Muscle of arm (tissue), 12 donors: Measurements from ENCODE around the gene DENND1A. TPM values are rescaled to one million over a fixed set of nuclear protein-coding genes. Genes with fewer than 3 reads are reported as not detected.

Experiments
- DNase-seq: peaks from one replicate; pipeline ENCODE4 v3.0.0-alpha.2; 2013
- polyA plus RNA-seq, 12 donors: library from polyadenylated mRNA; unstranded; fragments of 120-200 nt; gene quantifications; one replicate each; pipeline ENCODE4 v1.2.1, GENCODE V29; 2013; ENCODE audit not compliant: insufficient read length in 12 of 12

DENND1A gene
- polyA plus RNA-seq, 12 donors, result 12.7 to 19.4 (median 13.7) TPM; not detected in 1

DNA sequence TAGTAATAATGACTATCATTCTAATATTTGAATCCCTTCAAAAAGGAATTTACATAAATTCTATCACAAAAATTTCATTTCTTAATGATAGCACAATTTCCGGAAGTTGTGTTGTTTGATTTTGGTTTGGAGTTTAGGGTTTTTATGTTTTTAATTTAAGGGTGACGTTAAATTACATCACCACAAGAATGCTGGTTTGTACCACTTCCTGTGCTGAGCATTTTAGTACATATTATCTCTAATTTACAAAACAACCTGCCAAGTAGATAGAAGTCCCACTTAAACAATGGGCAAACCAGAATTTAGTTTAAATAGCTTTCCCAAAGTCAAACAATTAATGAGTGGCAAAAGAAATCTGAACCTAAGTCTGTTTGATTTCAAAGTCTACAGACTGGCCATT lies 63.4 kb downstream of the DENND1A start:
- no peak for DNase-seq

DNA sequence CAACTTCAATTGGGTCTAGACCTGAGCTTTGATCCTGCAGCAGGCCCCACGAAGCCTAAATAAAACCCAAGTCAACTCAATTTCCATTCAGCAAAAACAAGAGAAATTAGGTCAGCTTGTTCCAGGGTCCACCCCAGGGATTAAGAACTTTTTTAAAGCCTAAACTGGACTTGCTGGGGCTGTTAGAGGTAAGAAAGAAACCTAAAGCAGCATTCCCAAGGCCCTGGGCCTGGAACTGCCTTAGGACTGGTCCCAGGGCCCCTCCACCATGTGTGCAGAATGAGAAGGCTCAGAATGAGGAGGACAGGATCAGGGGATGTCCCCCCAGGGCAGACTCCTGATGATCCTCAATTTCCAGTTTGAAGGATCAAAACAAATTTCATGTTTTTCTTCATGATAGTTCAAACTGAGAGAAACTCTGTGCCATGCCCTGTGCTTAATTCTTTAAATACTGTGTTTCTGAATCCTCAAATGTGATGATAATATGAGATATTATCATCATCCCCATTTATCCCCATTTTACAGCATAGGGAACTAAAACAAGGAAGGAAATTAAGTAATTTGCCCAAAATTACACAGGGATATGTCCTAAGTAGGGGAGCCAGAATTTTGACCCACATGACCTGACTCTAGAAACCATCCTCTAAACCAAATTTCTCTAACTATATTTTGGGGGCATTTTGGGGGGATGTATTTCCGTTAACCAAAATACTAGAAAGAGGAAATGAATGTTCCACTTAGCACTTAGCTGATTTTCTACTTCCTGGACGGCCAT lies 64.5 kb downstream of the DENND1A start:
- no peak for DNase-seq

DNA sequence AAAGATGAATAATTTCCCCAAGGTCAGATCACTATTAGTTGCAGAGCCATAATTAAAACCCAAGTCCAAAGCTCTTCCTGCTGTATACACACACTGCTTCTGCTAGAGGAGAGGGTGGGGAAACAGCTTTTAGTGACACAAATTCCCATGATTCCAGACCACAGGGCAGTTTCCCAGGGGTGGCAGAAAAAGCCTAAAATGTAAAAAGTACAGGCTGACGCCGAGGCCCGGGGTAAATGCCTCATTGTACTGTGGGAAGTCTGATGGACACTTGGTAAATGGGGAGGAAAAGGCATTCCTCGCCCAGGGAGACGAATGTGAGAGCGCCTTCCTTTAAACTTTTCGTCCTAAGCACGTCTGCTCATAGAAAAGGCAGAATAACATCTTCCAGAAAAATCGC lies 65.7 kb downstream of the DENND1A start:
- DNase-seq, result no peak

DNA sequence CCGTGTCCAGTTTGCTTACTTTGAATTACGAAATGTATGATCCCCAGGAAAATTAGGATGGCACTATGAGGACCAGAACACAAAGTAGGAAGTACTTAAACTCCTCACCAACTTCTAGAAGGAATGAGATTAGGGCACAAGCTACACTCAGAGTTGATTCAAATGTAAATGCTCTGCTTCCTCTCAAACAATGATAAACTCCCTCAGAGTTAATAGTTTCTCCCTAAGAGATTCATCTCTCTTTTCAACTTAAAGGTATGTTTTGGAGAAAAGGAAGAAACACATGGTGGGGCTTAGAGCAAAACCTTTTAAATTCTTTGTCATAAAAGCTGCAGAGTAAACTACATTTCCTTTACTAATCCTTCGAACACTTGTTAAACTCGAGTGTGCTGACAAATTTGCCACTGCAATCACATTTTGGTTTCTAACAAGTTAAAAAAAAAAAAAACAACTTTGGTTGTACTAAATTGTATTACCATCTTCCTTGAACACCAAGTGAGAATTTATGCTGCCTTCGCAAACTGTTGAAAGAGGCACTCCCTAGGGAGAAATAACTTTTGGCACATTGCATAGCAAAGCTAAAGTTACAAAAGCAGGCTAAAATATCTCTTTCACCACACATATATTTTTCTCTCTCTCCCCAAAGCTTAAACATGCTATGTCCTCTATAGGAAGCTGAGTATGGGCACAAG lies 66.6 kb downstream of the DENND1A start:
- DNase-seq, result peak; percentile 43

DNA sequence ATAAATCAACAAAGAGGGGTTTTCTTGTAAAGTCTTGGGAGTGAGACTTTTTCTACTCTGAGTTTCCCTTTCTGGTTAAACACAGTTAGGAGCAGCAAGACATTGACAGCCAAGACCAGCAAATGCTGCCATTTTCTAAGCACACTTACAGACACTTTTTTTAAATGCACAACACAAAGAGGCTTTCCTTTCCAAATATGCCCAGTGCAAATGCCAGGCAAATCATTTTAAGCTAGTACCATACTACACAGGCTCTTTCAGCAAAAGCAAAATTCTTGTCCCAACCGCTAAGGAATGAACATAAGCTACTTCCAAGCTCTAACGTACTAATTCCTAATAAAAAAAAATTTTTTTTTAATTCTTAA lies 68.2 kb downstream of the DENND1A start:
- DNase-seq, result no peak

DNA sequence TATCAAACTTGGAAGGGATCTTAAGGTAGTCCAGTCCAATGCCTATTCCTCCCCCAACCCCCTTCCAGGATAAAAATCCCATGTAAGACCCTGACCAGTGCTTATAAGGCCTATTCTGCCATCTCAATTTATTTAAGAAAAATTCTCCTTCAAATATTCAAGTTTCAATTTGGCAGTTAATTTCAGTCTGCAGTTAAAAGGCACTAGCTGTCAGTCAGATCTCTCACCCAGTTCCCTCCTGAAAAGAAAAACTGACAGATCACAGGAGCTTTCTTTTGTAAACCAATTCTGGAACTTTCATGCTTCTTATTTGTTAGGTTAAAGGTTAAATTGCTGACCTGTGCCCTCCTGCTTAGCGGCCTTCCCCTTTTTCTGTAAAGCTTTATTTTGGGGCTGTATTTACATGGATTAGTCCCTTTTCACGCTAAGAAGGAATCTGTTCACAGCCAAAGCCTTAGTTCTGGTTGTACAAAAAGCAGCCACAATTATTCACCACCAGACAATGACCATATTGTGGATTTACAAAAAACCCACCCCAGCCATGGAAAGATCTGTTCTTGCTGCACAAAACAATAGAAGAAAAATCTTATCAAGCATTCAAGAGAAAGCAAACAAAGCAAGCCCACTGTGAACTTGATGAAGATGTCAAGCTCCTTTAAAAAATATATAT lies 68.7 kb downstream of the DENND1A start:
- DNase-seq, result no peak

DNA sequence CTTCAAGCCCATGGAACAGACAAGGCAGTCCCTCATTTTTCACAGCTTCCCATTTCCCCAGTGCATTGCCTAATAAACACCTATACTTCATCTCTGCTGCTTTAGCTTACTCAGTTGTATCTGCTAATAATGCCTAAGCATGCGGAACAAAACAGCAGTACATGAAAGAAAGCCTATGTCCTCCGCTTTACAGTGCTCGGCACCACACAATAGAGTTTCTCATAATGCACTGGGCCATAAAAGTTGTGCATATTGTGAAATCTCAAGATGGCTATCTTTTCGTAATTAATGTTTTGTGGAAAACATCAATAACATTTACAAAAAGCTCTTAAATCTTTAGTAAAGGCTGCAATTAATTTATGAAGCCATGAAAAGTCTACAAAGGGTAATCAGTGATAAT lies 69.3 kb downstream of the DENND1A start:
- no peak for DNase-seq

DNA sequence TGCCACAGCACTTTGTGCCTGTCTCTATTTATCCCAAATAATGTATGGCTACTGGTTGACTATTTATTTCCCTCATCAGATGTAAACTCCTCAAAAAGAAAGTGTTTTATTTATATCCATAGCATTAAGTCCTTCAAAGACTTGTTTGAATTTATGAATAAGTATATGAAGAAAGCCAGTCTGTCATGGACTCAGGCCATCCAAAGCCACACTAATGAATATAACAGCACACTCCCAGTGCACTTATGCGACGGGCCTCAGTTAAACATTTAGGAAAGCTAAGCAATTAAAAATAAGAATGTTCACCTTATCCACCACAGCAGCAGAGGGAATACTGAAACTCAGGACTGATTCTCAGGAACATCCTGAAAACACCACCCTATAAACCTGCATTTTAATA lies 77.5 kb downstream of the DENND1A start:
- no peak for DNase-seq

DNA sequence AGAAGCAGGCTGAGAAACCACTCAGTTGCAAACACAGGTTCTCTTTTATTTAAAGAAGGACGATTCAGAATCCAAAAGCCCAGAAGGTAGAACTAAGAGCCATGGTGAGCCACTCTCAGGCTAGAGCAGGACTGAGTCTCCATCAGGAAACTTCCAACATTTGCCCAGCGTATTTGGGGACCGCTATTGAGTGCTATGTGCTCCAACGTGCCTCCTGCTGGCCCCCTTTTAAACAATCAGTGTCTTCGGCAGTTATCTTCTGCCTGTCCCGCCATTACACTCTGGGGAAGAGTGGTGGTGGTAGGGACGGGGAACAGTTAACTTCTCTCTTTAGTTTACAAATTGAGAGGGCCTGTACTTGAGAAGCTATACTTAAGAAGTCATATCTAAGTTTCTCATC lies 78.1 kb downstream of the DENND1A start:
- DNase-seq, result no peak

DNA sequence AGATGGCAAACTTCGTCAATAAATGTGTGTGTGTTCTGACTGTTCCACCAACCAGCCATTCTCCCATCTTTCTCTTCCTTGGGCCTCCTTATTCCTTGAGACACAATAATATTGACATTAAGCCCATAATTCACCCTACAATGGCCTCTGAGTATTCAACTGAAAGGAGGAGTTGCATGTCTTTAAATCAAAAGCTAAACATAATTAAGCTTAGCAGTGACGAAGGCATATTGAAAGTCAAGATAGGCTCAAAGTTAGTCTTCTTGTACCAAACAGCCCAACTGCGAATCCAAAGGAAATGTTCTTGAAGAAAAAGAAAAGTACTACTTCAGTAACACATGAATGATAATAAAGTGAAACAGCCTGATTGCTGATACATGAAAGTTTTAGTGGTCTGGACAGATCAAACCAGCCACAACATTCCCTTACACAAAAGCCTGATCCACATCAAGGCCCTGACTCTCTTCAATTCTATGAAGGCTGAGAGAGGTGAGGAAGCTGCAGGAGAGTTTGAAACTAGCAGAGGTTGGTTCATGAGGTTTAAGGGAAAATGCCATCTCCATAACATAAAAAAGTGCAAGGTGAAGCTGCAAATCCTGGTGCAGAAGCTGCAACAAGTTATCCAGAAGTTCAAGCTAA lies 81.4 kb downstream of the DENND1A start:
- no peak for DNase-seq

DNA sequence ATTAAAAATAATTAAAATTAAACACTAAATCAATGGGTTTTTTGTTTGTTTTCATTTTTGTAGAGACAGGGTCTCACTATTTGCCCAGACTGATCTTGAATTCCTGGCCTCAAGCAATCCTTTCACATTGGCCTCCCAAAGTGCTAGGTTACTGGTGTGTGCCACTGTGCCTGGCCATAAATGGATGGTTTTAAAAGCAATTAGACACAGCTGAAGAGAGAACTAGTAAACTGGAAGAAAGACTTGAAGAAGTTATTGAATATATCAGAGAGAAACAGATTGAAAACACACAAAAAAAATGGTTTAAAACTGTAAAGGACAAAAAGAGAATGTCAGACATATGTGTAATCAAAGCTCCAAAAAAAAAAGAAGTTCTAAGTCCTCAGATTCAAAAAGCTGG lies 83.0 kb downstream of the DENND1A start:
- no peak for DNase-seq

DNA sequence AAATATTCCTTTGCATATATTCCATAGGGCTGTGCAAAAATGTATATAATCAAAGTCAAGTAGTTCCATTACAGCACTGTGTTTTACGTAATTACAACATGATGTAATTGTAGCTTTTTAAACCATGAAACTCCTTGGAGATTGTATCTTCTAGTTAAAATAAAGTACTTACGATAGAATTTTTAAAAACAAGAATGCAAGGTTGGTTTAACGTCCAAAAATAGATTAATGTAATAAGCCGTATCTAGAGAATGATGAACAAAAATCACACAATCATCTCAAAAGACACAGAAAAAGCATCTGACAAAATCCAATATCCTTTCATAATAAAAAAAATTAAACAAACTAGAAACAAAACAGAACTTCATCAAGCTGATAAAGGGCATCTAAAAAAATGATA lies 86.2 kb downstream of the DENND1A start:
- DNase-seq, result no peak

DNA sequence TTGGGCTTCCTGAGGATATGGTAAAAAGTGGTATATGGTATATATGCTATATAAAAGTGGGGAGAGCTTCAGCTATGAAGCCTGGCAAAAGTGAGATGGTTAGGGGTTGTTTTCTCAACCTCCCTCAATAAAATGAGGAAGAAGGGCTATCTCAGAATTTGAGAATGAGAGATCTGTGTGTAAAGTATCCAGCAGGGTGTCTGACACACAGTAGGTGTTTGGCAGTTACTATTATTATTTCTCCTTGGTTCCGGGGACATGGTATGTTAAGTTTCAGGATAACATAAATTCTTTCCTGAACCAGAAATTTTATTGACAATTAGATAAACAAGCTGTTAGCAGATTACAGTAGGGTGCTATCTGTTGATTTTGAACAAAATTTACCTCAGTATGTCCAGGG lies 94.1 kb downstream of the DENND1A start:
- DNase-seq, result no peak

DNA sequence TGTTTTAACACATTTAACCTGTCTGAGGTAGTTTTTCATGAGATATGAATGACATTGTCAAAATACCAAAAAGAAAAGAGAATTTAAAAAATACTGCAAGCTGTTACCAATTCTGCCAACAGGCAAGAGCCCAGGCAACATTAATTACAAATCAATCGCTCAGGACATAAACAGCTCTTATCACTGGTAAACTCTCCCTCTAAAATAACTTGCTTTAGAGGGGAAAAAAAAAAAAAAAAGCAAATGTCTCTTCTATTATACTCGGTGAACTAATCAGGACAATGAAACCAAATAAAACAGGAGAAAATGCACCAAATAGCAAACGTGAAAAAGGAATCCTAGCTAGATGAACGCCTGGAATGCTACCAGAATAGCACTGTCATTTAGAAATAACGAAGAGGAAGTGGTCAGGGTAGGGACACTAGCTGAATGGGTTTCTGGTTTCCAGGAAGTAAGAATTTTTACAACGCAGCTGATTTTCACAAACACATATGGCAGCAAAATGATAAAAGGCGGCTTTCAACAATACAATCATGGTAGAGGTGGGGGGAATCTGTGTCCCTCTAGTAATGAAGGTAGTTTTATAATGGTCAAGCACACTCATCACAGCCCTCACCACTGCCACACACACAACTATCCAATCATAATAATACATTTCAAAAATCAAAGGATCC lies 94.9 kb downstream of the DENND1A start:
- DNase-seq, result no peak

DNA sequence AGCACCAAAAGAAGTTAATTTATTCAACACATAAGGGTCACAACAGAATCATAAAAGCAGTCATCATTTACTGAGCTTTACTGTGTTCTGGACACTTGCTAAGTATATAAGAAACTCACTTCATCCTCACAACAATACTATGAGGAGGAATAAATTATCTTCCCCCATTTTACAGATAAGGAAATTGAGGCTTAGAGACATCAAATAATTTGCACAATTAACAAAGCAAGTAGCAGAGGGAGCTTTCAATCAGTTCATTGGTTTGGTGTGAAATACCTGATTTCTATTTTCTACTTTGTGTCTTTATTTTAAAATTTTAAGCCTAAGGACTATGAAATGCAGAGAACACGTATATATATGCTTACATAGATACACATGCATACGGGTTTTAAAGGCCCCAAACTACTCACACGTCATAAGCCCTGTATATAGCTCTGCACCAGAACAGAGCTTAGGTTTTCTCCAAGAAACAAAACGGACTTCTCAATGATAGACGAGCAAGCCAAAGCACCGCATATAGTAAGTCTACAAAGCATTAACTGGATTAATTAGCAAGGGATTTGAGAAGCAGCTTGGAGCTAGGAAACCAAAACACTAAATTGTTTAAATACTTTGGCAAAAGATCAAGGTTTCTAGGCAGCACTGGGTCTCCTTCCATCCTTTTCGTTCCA lies 95.6 kb downstream of the DENND1A start:
- DNase-seq, result no peak

DNA sequence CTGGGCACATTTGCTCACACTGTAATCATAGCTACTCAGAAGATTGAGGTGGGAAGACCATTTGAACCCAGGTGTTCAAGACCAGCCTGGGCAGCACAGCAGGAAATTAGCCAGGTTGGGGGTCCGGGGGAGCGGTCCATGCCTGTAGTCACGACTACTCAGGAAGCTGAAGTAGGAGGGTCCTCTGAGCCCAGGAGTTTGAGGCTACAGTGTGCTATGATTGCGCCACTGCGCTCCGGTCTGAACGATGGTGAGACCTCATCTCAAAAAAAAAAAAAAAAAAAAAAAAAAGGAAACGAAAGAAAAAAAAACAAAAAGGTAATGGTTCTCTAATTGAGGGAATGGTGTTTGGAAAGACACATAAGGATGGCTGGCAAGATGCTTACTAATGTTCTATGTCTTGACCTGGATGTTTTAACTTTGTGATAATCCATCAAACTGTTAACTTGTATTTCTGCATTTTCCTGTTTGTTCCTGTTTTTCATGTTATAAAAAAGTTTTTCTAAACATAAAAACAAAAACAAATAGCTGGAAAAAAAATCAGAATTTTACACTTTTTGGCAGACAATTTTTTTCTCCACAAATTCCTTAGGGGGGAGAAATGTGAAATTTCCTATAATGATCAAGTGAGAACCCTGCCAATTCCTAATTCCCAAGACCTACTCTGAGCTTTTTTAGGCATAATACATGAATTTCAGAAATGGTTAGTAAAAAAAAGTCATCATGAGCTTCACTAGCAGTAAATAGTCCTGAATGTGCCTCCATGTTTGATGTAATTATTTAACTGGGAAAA lies 96.9 kb downstream of the DENND1A start:
- DNase-seq, result no peak

DNA sequence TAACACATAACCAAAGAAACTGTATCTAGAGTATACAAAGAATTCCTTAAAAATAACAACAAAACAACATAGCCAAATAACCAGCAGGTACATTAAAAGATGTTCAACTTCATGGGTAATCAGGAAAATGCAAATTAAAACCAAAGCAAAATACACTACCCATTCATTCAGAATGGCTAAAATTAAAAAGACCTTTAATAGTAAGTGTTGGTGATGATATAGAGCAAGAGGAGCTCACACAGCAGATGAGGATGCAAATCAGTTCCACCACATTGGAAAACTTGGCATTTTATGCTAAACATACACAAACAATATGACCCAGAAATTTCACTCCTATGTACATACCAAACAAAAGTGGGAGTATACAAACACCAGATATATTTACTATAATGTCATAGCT lies 97.8 kb downstream of the DENND1A start:
- no peak for DNase-seq

DNA sequence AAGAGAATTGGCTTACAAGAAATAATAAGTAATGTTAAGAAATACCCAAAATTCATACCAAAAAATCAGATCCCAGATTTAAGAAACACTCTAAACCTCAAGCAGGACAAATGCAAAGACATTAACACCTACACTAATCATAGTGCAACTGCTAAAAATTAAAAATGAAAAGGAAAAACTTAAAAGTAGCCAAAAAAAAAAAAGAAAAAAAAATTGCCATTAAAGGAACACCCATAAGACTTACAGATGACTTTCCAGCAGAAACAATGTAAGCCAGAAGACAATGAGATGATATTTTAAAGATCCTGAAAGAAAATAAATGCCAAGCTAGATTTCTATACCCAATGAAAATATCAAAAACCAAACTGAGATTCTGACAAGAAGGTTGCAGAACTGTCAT lies 101.5 kb downstream of the DENND1A start:
- no peak for DNase-seq

DNA sequence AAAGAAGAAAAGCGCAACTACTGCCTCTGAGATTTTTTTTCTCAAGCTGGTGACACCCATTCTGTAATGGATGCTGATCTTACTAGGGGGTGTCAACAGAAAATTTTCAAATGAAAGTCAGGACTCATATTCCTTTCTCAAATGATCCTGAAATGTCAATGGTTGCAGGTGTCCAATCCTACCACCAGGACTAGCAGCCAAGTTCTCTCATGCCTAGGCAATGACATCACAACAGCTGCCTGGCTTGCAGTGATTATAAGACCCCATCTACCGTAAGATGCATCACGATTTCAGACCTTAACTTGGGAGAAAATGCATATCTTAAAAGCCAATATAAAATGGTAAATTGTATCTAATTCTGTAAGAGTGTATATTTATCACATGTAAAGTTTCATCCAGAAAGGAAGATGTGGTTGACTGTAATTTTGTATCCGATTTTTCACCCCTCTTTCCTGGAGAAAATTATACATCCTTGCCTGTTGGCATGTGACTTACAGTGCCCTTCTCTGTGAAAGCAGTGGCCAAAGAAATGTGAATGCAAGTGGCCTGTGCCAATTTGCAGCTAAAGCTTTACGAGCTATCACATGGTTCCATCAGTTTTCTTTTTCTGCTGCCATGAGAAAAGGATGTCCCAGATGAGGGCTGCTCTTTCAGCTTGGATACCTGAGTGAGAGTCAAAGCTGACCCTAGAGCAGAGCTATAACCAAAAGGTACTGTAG lies 104.4 kb downstream of the DENND1A start:
- DNase-seq, result peak; percentile 45
